ENCODE results near the gene UBA6.
"Not testable (repeated sequence)": the region's sequence is repeated elsewhere in the genome, so short reads cannot be mapped to it uniquely, and the experiment has no call there.

The UBA6 gene

DNA sequence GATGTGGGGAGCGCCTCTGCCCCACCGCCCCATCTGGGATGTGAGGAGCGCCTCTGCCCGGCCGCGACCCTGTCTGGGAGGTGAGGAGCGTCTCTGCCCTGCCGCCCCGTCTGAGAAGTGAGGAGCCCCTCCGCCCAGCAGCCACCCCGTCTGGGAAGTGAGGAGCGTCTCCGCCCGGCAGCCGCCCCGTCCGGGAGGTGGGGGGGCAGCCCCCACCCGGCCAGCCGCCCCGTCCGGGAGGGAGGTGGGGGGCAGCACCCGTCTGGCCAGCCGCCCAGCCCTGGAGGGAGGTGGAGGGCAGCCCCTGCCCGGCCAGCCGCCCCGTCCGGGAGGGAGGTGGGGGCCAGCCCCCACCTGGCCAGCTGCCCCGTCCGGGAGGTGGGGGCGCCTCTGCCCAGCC is 64.0 kb downstream of the UBA6 start:
- H3K9me3 ChIP-seq (ENCODE audit: control insufficient read depth in 5 of 5, low read length in 5 of 5); H3K9ac ChIP-seq (ENCODE audit: low read length in 5 of 5); H3K4me3 ChIP-seq (ENCODE audit: low read depth in 1 of 5, low read length in 5 of 5); H3K27ac ChIP-seq (ENCODE audit: low read depth, low read length); H3K4me1 ChIP-seq (ENCODE audit: control insufficient read depth in 5 of 5, insufficient read depth in 5 of 5, low read length in 5 of 5); H3K27me3 ChIP-seq (ENCODE audit: control insufficient read depth in 5 of 5, insufficient read depth in 4 of 5, low read length in 5 of 5): not testable (repeated sequence)
- H3K36me3 ChIP-seq (ENCODE audit: control insufficient read depth in 5 of 5, insufficient read depth in 5 of 5, low read length in 5 of 5), result peaks cover 23 to 43% (median 32%) of the 10 kb centered on the region in 5 donors

GRCh38 chr4:67635331-67635730 is 65.6 kb downstream of the UBA6 start:
- Histone ChIP-seq H3K4me3 (ENCODE audit: low read depth in 1 of 5, low read length in 5 of 5) (no peak overlapping the region), H3K9ac (ENCODE audit: low read length in 5 of 5) (no peak overlapping the region), H3K27ac (ENCODE audit: low read depth, low read length) (no peak overlapping the region), H3K27me3 (ENCODE audit: control insufficient read depth in 5 of 5, insufficient read depth in 4 of 5, low read length in 5 of 5) (no peaks in the 10 kb centered on the region), H3K4me1 (ENCODE audit: control insufficient read depth in 5 of 5, insufficient read depth in 5 of 5, low read length in 5 of 5) (no peaks in the 10 kb centered on the region), H3K36me3 (ENCODE audit: control insufficient read depth in 5 of 5, insufficient read depth in 5 of 5, low read length in 5 of 5) (peaks cover 28 to 46% (median 40%) of the 10 kb centered on the region in 5 donors), H3K9me3 (ENCODE audit: control insufficient read depth in 5 of 5, low read length in 5 of 5) (no peaks in the 10 kb centered on the region)

GRCh38 chr4:67634741-67635140 is 66.2 kb downstream of the UBA6 start:
- Histone ChIP-seq H3K4me1 (ENCODE audit: control insufficient read depth in 5 of 5, insufficient read depth in 5 of 5, low read length in 5 of 5) (no peaks in the 10 kb centered on the region), H3K27me3 (ENCODE audit: control insufficient read depth in 5 of 5, insufficient read depth in 4 of 5, low read length in 5 of 5) (no peaks in the 10 kb centered on the region), H3K9ac (ENCODE audit: low read length in 5 of 5) (peak overlapping the region in 1 of 5 donors; percentile 13), H3K9me3 (ENCODE audit: control insufficient read depth in 5 of 5, low read length in 5 of 5) (no peaks in the 10 kb centered on the region), H3K27ac (ENCODE audit: low read depth, low read length) (no peak overlapping the region), H3K4me3 (ENCODE audit: low read depth in 1 of 5, low read length in 5 of 5) (no peak overlapping the region), H3K36me3 (ENCODE audit: control insufficient read depth in 5 of 5, insufficient read depth in 5 of 5, low read length in 5 of 5) (peaks cover 32 to 48% (median 44%) of the 10 kb centered on the region in 5 donors)

DNA sequence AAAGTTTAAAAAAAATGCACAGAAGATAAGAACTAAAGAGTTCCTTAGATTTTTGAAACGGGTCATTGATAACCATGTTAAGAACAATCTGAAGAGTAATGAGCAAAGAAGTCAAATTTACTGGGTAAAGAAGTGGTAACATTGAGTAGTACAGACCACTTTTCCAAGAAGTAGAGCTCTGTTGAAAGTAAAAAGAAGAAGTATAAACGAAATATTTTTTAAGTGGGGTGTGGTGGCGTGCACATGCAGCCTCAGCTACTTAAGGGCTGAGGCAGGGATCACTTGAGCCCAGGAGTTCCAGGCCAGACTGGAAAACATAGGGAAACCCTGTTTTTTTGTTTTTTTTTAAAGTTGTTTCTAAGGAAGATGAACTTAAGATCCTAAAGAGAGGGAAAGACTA is 68.5 kb downstream of the UBA6 start:
- Histone ChIP-seq H3K4me3 (ENCODE audit: low read depth in 1 of 5, low read length in 5 of 5) (no peak overlapping the region), H3K36me3 (ENCODE audit: control insufficient read depth in 5 of 5, insufficient read depth in 5 of 5, low read length in 5 of 5) (peaks cover 23 to 45% (median 38%) of the 10 kb centered on the region in 5 donors), H3K27ac (ENCODE audit: low read depth, low read length) (no peak overlapping the region), H3K9me3 (ENCODE audit: control insufficient read depth in 5 of 5, low read length in 5 of 5) (no peaks in the 10 kb centered on the region), H3K9ac (ENCODE audit: low read length in 5 of 5) (no peak overlapping the region), H3K27me3 (ENCODE audit: control insufficient read depth in 5 of 5, insufficient read depth in 4 of 5, low read length in 5 of 5) (no peaks in the 10 kb centered on the region), H3K4me1 (ENCODE audit: control insufficient read depth in 5 of 5, insufficient read depth in 5 of 5, low read length in 5 of 5) (no peaks in the 10 kb centered on the region)

- H3K4me1 ChIP-seq (ENCODE audit: control insufficient read depth in 5 of 5, insufficient read depth in 5 of 5, low read length in 5 of 5), result no peaks in the 10 kb centered on the region
- no peak overlapping the region for H3K9ac ChIP-seq (ENCODE audit: low read length in 5 of 5)
- H3K36me3 ChIP-seq (ENCODE audit: control insufficient read depth in 5 of 5, insufficient read depth in 5 of 5, low read length in 5 of 5), result peaks cover 39 to 77% (median 50%) of the 10 kb centered on the region in 5 donors
- no peak overlapping the region for H3K27ac ChIP-seq (ENCODE audit: low read depth, low read length)
- H3K4me3 ChIP-seq (ENCODE audit: low read depth in 1 of 5, low read length in 5 of 5), result no peak overlapping the region
- no peaks in the 10 kb centered on the region for H3K27me3 ChIP-seq (ENCODE audit: control insufficient read depth in 5 of 5, insufficient read depth in 4 of 5, low read length in 5 of 5)
- no peaks in the 10 kb centered on the region for H3K9me3 ChIP-seq (ENCODE audit: control insufficient read depth in 5 of 5, low read length in 5 of 5)
These were observed 76.0 kb downstream of the UBA6 start for GRCh38 chr4:67624939-67625338.

DNA sequence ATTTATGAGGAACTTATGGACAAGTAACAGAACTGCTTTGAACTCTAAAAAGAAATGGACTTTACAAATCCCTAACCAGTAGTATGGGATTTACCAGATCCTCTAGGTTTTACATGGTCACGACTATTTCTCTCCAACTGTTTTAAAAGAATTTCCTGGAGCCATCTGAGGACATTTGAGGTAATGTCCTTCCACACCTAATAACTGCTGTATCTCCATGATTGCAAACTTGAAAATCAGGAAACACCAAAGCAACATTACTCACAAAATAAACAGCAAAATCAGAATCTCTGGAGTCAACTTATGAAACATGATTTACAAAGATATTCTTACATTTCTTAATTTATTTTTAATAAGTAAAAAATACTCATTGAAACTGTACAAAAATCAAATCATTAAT is 84.5 kb downstream of the UBA6 start:
- Histone ChIP-seq H3K4me1 (ENCODE audit: control insufficient read depth in 5 of 5, insufficient read depth in 5 of 5, low read length in 5 of 5) (no peaks in the 10 kb centered on the region), H3K36me3 (ENCODE audit: control insufficient read depth in 5 of 5, insufficient read depth in 5 of 5, low read length in 5 of 5) (peaks cover 27 to 51% (median 32%) of the 10 kb centered on the region in 5 donors), H3K4me3 (ENCODE audit: low read depth in 1 of 5, low read length in 5 of 5) (no peak overlapping the region), H3K9ac (ENCODE audit: low read length in 5 of 5) (no peak overlapping the region), H3K9me3 (ENCODE audit: control insufficient read depth in 5 of 5, low read length in 5 of 5) (peaks cover 0 to 6% (median 2%) of the 10 kb centered on the region in 5 donors), H3K27me3 (ENCODE audit: control insufficient read depth in 5 of 5, insufficient read depth in 4 of 5, low read length in 5 of 5) (no peaks in the 10 kb centered on the region), H3K27ac (ENCODE audit: low read depth, low read length) (no peak overlapping the region)

- Histone ChIP-seq H3K27me3 (ENCODE audit: control insufficient read depth in 5 of 5, insufficient read depth in 4 of 5, low read length in 5 of 5) (no peaks in the 10 kb centered on the region), H3K4me3 (ENCODE audit: low read depth in 1 of 5, low read length in 5 of 5) (no peak overlapping the region), H3K27ac (ENCODE audit: low read depth, low read length) (no peak overlapping the region), H3K9ac (ENCODE audit: low read length in 5 of 5) (no peak overlapping the region), H3K9me3 (ENCODE audit: control insufficient read depth in 5 of 5, low read length in 5 of 5) (peaks cover 0 to 8% (median 6%) of the 10 kb centered on the region in 5 donors), H3K4me1 (ENCODE audit: control insufficient read depth in 5 of 5, insufficient read depth in 5 of 5, low read length in 5 of 5) (no peaks in the 10 kb centered on the region), H3K36me3 (ENCODE audit: control insufficient read depth in 5 of 5, insufficient read depth in 5 of 5, low read length in 5 of 5) (peaks cover 18 to 37% (median 23%) of the 10 kb centered on the region in 5 donors)
These were observed 85.8 kb downstream of the UBA6 start for GRCh38 chr4:67615119-67615518.

DNA sequence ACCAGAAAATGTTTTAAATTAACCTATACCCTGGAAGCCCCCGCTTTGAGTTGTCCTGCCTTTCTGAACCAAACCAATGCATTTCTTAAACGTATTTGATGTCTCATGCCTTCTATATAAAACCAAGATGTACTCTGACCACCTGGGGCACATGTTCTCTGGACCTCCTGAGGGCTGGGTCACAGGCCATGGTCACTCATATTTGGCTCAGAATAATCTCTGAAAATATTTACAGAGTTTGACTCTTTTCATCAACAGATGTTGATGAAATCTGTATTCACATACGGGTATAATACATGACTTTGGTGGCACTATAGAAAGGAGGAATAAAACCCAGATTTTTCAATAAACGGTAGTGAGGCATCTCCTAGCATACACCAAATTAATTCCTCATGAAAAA is 86.8 kb downstream of the UBA6 start:
- Histone ChIP-seq H3K4me3 (ENCODE audit: low read depth in 1 of 5, low read length in 5 of 5) (no peak overlapping the region), H3K27me3 (ENCODE audit: control insufficient read depth in 5 of 5, insufficient read depth in 4 of 5, low read length in 5 of 5) (no peaks in the 10 kb centered on the region), H3K9ac (ENCODE audit: low read length in 5 of 5) (no peak overlapping the region), H3K4me1 (ENCODE audit: control insufficient read depth in 5 of 5, insufficient read depth in 5 of 5, low read length in 5 of 5) (no peaks in the 10 kb centered on the region), H3K9me3 (ENCODE audit: control insufficient read depth in 5 of 5, low read length in 5 of 5) (peaks cover 3 to 13% (median 8%) of the 10 kb centered on the region in 5 donors), H3K27ac (ENCODE audit: low read depth, low read length) (no peak overlapping the region), H3K36me3 (ENCODE audit: control insufficient read depth in 5 of 5, insufficient read depth in 5 of 5, low read length in 5 of 5) (peaks cover 13 to 28% (median 18%) of the 10 kb centered on the region in 5 donors)

DNA sequence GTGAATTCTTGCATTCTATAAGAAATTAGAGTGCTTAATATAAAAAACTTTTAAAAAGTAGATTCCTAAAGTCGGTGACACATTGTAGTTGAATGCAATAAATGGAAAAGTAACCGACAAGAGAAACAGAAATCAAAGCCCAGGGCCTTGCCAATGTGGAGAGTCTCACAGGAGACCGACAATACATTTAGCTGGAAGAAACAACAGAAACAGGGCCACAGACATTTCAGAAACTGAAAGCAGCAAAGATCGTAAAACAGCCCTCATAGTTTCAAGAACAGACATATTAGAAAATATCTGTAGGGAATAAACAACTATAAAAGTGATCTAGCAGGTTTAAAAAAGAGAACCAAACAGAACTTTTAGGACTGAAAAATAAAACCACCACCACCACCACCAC is 92.9 kb downstream of the UBA6 start:
- Histone ChIP-seq H3K4me3 (ENCODE audit: low read depth in 1 of 5, low read length in 5 of 5) (no peak overlapping the region), H3K27ac (ENCODE audit: low read depth, low read length) (no peak overlapping the region), H3K4me1 (ENCODE audit: control insufficient read depth in 5 of 5, insufficient read depth in 5 of 5, low read length in 5 of 5) (no peaks in the 10 kb centered on the region), H3K9ac (ENCODE audit: low read length in 5 of 5) (no peak overlapping the region), H3K27me3 (ENCODE audit: control insufficient read depth in 5 of 5, insufficient read depth in 4 of 5, low read length in 5 of 5) (no peaks in the 10 kb centered on the region), H3K36me3 (ENCODE audit: control insufficient read depth in 5 of 5, insufficient read depth in 5 of 5, low read length in 5 of 5) (no peaks in the 10 kb centered on the region), H3K9me3 (ENCODE audit: control insufficient read depth in 5 of 5, low read length in 5 of 5) (peaks cover 1 to 13% (median 8%) of the 10 kb centered on the region in 5 donors)

DNA sequence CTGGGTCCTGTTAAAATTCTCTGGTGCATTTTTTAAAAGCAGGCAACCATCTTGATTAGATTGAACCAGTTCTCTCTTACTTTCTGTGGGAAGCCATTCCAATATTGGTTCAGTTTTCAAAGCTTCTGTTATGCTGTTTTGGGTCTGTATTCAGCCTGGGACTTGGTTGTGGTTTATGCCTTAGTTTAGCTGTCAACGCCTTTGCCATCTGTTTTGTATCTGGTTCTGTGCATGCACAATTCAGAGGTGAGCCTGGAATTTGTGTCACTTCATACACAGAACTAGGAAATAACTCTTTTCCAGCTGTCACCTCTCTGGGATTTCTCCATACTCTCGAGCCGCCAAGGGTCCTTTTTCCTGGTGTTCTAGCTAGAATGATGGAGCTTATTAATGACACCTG is 96.2 kb downstream of the UBA6 start:
- H3K9me3 ChIP-seq (ENCODE audit: control insufficient read depth in 5 of 5, low read length in 5 of 5), result peaks cover 0 to 5% (median 1%) of the 10 kb centered on the region in 5 donors
- no peaks in the 10 kb centered on the region for H3K27me3 ChIP-seq (ENCODE audit: control insufficient read depth in 5 of 5, insufficient read depth in 4 of 5, low read length in 5 of 5)
- no peak overlapping the region for H3K27ac ChIP-seq (ENCODE audit: low read depth, low read length)
- H3K4me3 ChIP-seq (ENCODE audit: low read depth in 1 of 5, low read length in 5 of 5), result no peak overlapping the region
- no peak overlapping the region for H3K9ac ChIP-seq (ENCODE audit: low read length in 5 of 5)
- no peaks in the 10 kb centered on the region for H3K36me3 ChIP-seq (ENCODE audit: control insufficient read depth in 5 of 5, insufficient read depth in 5 of 5, low read length in 5 of 5)
- no peaks in the 10 kb centered on the region for H3K4me1 ChIP-seq (ENCODE audit: control insufficient read depth in 5 of 5, insufficient read depth in 5 of 5, low read length in 5 of 5)

DNA sequence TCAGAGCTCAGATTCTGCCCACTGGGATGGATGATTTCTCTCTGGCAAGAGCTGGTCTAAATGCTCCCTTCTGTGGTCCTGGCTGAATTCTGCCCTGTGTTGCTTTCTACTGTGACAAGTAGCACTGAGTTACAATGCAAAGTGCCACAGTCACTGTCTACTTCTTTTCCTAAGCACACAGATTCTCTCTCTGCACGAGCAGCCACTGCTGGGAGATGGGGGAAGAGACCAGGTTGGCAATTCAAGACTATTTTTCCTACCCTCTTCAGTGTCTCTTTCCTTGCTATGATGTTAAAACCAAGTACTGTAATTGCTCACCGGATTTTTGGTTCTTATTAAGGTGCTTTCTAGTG is 97.0 kb downstream of the UBA6 start:
- no peaks in the 10 kb centered on the region for H3K4me1 ChIP-seq (ENCODE audit: control insufficient read depth in 5 of 5, insufficient read depth in 5 of 5, low read length in 5 of 5)
- H3K27ac ChIP-seq (ENCODE audit: low read depth, low read length), result no peak overlapping the region
- H3K9ac ChIP-seq (ENCODE audit: low read length in 5 of 5), result no peak overlapping the region
- H3K36me3 ChIP-seq (ENCODE audit: control insufficient read depth in 5 of 5, insufficient read depth in 5 of 5, low read length in 5 of 5), result no peaks in the 10 kb centered on the region
- no peaks in the 10 kb centered on the region for H3K27me3 ChIP-seq (ENCODE audit: control insufficient read depth in 5 of 5, insufficient read depth in 4 of 5, low read length in 5 of 5)
- no peak overlapping the region for H3K4me3 ChIP-seq (ENCODE audit: low read depth in 1 of 5, low read length in 5 of 5)
- H3K9me3 ChIP-seq (ENCODE audit: control insufficient read depth in 5 of 5, low read length in 5 of 5), result no peaks in the 10 kb centered on the region
